Prostate gland (tissue), 2 donors: Measurements from ENCODE around the gene HDAC4. TPM values are rescaled to one million over a fixed set of nuclear protein-coding genes. Genes with fewer than 3 reads are reported as not detected.

Experiments
- DNase-seq: peaks from one replicate; pipeline ENCODE4 v3.0.0-alpha.2; 2019; ENCODE audit warnings: low spot score
- H3K27ac ChIP-seq, 2 donors: fragments of 200-600 bp; sonication (generic); 2 replicates each; pipeline ENCODE4 v1.5.1; 2017 to 2019
- H3K27me3 ChIP-seq: fragments of 200-600 bp; sonication (generic); replicated peaks from 2 replicates; pipeline ENCODE4 v1.5.1; 2019; ENCODE audit not compliant: insufficient read depth
- H3K36me3 ChIP-seq, 2 donors: fragments of 200-600 bp; sonication (generic); 1 replicate in 1 of 2; 2 replicates in 1 of 2; pipeline versions ENCODE4 v1.5.1 to v1.8.1; 2017 to 2019
- H3K4me1 ChIP-seq: fragments of 200-600 bp; sonication (generic); replicated peaks from 2 replicates; pipeline ENCODE4 v1.5.1; 2019
- H3K4me3 ChIP-seq, 2 donors: fragments of 200-600 bp; sonication (generic); 2 replicates each; pipeline ENCODE4 v1.5.1; 2017 to 2019
- H3K9me3 ChIP-seq: fragments of 200-600 bp; sonication (generic); 2 replicates; pipeline ENCODE4 v1.5.1; 2017
- POLR2A ChIP-seq: fragments of 450-650 bp; IDR thresholded peaks from one replicate; pipeline ENCODE4 v1.6.1; 2016; ENCODE audit warnings: antibody characterized with exemption, mild to moderate bottlenecking
- POLR2AphosphoS5 ChIP-seq: sonication (generic); formaldehyde crosslinking; IDR thresholded peaks from one replicate; pipeline ENCODE4 v1.6.1; 2017; ENCODE audit warnings: antibody characterized with exemption
- WGBS: methylation state at CpG from one replicate; pipeline ENCODE4 v1.1.5; 2018; 5-methylcytosine and 5-hydroxymethylcytosine counted together
- intact Hi-C: fragments of 100-400 bp; cut with DNase I; formaldehyde crosslinking; loops from one replicate; pipeline ENCODE4 v1.14.2; 2022
- total RNA-seq, 2 donors: library from RNA; depleted of rRNA; stranded (reverse); fragments of >200 nt; gene quantifications; one replicate each; pipeline ENCODE4 v1.1.0, GENCODE V29; 2016
- TF ChIP-seq, protein P1 (sequence below), 4 experiments: fragments of 200-600 bp in 2 of 4; fragments of 450-650 bp in 2 of 4; sonication (generic) in 2 of 4; IDR thresholded peaks; 1 replicate in 3 of 4; 2 replicates in 1 of 4; pipeline ENCODE4 v1.5.1; 2016 to 2019; ENCODE audit warnings: antibody characterized with exemption in 4 of 4, mild to moderate bottlenecking in 2 of 4, moderate library complexity in 2 of 4

The HDAC4 gene
- total RNA-seq, 2 donors from 2014 or later = 41.8 to 44.2 TPM

GRCh38 chr2:239324456-239324855 lies 76.4 kb downstream of the HDAC4 start:
- Histone ChIP-seq H3K9me3 (no peaks in the 10 kb centered on the region), H3K27me3 (no peaks in the 10 kb centered on the region), H3K27ac (peak overlapping the region in 1 of 2 donors; percentile 8), H3K36me3 (no peaks in the 10 kb centered on the region), H3K4me3 (no peak overlapping the region), H3K4me1 (peaks cover 11% of the 10 kb centered on the region)
- intact Hi-C loops = no loop called here
- TF ChIP-seq, protein P1, sequence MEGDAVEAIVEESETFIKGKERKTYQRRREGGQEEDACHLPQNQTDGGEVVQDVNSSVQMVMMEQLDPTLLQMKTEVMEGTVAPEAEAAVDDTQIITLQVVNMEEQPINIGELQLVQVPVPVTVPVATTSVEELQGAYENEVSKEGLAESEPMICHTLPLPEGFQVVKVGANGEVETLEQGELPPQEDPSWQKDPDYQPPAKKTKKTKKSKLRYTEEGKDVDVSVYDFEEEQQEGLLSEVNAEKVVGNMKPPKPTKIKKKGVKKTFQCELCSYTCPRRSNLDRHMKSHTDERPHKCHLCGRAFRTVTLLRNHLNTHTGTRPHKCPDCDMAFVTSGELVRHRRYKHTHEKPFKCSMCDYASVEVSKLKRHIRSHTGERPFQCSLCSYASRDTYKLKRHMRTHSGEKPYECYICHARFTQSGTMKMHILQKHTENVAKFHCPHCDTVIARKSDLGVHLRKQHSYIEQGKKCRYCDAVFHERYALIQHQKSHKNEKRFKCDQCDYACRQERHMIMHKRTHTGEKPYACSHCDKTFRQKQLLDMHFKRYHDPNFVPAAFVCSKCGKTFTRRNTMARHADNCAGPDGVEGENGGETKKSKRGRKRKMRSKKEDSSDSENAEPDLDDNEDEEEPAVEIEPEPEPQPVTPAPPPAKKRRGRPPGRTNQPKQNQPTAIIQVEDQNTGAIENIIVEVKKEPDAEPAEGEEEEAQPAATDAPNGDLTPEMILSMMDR (IDR thresholded peaks at IDR 0.05) = no peak
- no peak for TF ChIP-seq POLR2A
- TF ChIP-seq POLR2AphosphoS5 = no peak
- WGBS = 71% methylated on average over 14 of the region's 14 CpGs
- no peak for DNase-seq

GRCh38 chr2:239323447-239323846 lies 77.4 kb downstream of the HDAC4 start:
- WGBS = 56% methylated on average over 14 of the region's 14 CpGs
- H3K4me3 ChIP-seq = no peak overlapping the region
- no peak for DNase-seq
- H3K9me3 ChIP-seq = no peaks in the 10 kb centered on the region
- intact Hi-C loops = no loop called here
- H3K27ac ChIP-seq = no peak overlapping the region
- no peak for TF ChIP-seq POLR2AphosphoS5
- TF ChIP-seq, protein P1 (IDR thresholded peaks at IDR 0.05) = no peak
- no peak for TF ChIP-seq POLR2A
- no peaks in the 10 kb centered on the region for H3K27me3 ChIP-seq
- no peaks in the 10 kb centered on the region for H3K36me3 ChIP-seq
- peaks cover 4% of the 10 kb centered on the region for H3K4me1 ChIP-seq

- intact Hi-C loops = no loop called here
- no peaks in the 10 kb centered on the region for H3K36me3 ChIP-seq
- no peak for TF ChIP-seq POLR2AphosphoS5
- TF ChIP-seq, protein P1 (IDR thresholded peaks at IDR 0.05) = no peak
- no peak for TF ChIP-seq POLR2A
- H3K27ac ChIP-seq = no peak overlapping the region
- peaks cover 4% of the 10 kb centered on the region for H3K4me1 ChIP-seq
- no peaks in the 10 kb centered on the region for H3K27me3 ChIP-seq
- no peaks in the 10 kb centered on the region for H3K9me3 ChIP-seq
- no peak overlapping the region for H3K4me3 ChIP-seq
- 57% methylated on average over 14 of the region's 14 CpGs for WGBS
- DNase-seq = no peak
Observed at GRCh38 chr2:239322416-239323086, 78.3 kb downstream of the HDAC4 start.

- Histone ChIP-seq H3K27me3 (no peaks in the 10 kb centered on the region), H3K4me1 (peaks cover 7% of the 10 kb centered on the region), H3K9me3 (no peaks in the 10 kb centered on the region), H3K36me3 (no peaks in the 10 kb centered on the region), H3K27ac (no peak overlapping the region), H3K4me3 (no peak overlapping the region)
- no peak for DNase-seq
- TF ChIP-seq POLR2AphosphoS5 (no peak), POLR2A (no peak)
- TF ChIP-seq, protein P1 (IDR thresholded peaks at IDR 0.05) = no peak
- 86% methylated on average over 9 of the region's 9 CpGs for WGBS
- intact Hi-C loops = no loop called here
Observed at GRCh38 chr2:239321596-239322415, 79.0 kb downstream of the HDAC4 start.
